Activated T-cell treated with anti-CD3 and anti-CD28 coated beads, Interleukin-2, amount 50 U/mL, for 72 hours (primary cell): ENCODE data around the gene KATNAL2. TPM values are rescaled to one million over a fixed set of nuclear protein-coding genes. Genes with fewer than 3 reads are reported as not detected.

Source experiments
- ATAC-seq, 2 donors: fragments of 150-1000 bp; cut with Tn5 transposase; replicated peaks in 1 of 2; 2 replicates each; pipeline ENCODE4 v1.10.0; 2021; ENCODE audit warnings: moderate library complexity in 2 of 2, mild to moderate bottlenecking in 1 of 2
- DNase-seq, 2 donors: peaks; one replicate each; pipeline ENCODE4 v3.0.0; 2021 to 2022; ENCODE audit warnings: mixed read lengths in 1 of 2
- H3K27ac Mint-ChIP-seq: one replicate; pipeline ENCODE4 v1.8.0; 2022; ENCODE audit warnings: mild to moderate bottlenecking, moderate library complexity, mixed read lengths
- H3K27me3 Mint-ChIP-seq: one replicate; pipeline ENCODE4 v1.8.0; 2022; ENCODE audit warnings: low read depth, mixed read lengths
- H3K36me3 Mint-ChIP-seq, 2 donors: one replicate each; pipeline ENCODE4 v1.8.0; 2022; ENCODE audit warnings: mixed read lengths in 2 of 2, mild to moderate bottlenecking in 1 of 2; ENCODE audit not compliant: insufficient read depth in 2 of 2
- H3K4me1 Mint-ChIP-seq: one replicate; pipeline ENCODE4 v1.8.0; 2022; ENCODE audit warnings: low read depth, mixed read lengths
- H3K4me3 Mint-ChIP-seq, 2 donors: one replicate each; pipeline ENCODE4 v1.8.0; 2022; ENCODE audit warnings: mild to moderate bottlenecking in 2 of 2, mixed read lengths in 2 of 2, moderate library complexity in 2 of 2
- H3K9me3 Mint-ChIP-seq, 2 donors: one replicate each; pipeline ENCODE4 v1.8.0; 2022; ENCODE audit warnings: mixed read lengths in 2 of 2
- total RNA-seq, 2 donors: library from RNA; stranded (reverse); gene quantifications; one replicate each; pipeline ENCODE4 v1.2.3, GENCODE V29; 2022

The KATNAL2 gene
- total RNA-seq, 2 donors from 2014 or later: 1.2 to 1.7 TPM

DNA sequence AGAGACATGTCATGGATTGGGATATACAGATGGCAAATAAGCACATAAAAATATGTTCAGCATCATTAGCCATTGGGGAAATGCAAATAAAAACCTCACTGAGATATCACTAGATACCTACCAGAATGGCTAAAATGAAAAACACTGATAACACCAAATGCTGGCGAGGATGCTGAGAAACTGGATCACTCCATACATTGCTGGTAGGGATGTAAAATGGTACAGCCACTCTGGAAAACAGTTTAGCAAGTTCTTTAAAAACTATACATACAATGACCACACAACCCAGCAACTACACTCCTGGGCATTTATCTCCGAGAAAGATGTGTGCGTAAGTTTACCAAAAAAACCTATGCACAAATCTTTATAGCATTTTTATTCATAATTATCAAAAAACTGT lies 14.0 kb upstream of the KATNAL2 start:
- H3K9me3 Mint-ChIP-seq: no peaks in the 10 kb centered on the region
- no peak for DNase-seq
- no peaks in the 10 kb centered on the region for H3K27me3 Mint-ChIP-seq
- no peak overlapping the region for H3K4me3 Mint-ChIP-seq
- H3K36me3 Mint-ChIP-seq: peaks cover 0 to 11% of the 10 kb centered on the region in 2 donors
- no peak overlapping the region for H3K27ac Mint-ChIP-seq
- H3K4me1 Mint-ChIP-seq: peaks cover 7% of the 10 kb centered on the region
- ATAC-seq: no peak

DNA sequence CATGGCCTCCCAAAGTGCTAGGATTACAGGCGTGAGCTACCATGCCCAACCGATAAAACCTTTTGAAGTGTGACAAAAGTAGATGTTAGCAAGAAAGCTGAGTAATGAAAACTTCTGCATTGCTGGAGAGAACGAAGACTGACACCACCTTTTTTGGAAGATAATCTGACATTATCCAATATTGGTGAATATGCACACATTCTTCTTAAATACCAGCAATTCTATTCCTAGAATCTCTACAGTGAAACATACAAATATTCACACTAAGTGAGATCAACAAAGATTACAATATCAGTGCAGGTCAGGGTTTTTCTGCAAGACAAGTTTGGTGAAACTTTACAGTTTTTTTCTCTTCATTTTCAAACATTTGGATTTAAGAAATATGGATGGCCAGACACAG lies 7.9 kb upstream of the KATNAL2 start:
- Mint-ChIP-seq H3K9me3 (no peaks in the 10 kb centered on the region), H3K4me3 (no peak overlapping the region), H3K27ac (no peak overlapping the region), H3K36me3 (no peaks in the 10 kb centered on the region), H3K4me1 (peaks cover 4% of the 10 kb centered on the region), H3K27me3 (no peaks in the 10 kb centered on the region)
- no peak for DNase-seq
- ATAC-seq: no peak

DNA sequence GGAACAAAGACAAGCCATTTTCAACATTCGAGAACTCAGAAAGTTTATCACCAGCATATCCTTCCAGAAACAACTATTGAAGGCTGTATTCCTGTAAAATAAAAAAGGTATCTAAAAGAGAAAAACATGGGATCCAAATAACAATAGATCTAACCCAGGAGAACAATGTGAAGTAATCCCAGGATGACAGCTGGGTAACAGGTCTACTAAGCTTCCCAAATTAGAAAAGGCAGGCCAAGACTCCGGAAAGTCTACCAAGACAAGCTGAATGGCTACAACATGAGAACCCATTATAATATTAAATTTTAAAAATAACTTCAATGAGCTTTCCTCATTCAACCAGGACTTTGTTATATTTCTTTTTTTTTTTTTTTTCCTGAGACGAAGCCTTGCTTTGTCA lies 6.5 kb upstream of the KATNAL2 start:
- Mint-ChIP-seq H3K4me3 (no peak overlapping the region), H3K9me3 (no peaks in the 10 kb centered on the region), H3K36me3 (peaks cover 0 to 2% of the 10 kb centered on the region in 2 donors), H3K27ac (no peak overlapping the region), H3K4me1 (peaks cover 16% of the 10 kb centered on the region), H3K27me3 (no peaks in the 10 kb centered on the region)
- DNase-seq: no peak
- ATAC-seq: no peak

DNA sequence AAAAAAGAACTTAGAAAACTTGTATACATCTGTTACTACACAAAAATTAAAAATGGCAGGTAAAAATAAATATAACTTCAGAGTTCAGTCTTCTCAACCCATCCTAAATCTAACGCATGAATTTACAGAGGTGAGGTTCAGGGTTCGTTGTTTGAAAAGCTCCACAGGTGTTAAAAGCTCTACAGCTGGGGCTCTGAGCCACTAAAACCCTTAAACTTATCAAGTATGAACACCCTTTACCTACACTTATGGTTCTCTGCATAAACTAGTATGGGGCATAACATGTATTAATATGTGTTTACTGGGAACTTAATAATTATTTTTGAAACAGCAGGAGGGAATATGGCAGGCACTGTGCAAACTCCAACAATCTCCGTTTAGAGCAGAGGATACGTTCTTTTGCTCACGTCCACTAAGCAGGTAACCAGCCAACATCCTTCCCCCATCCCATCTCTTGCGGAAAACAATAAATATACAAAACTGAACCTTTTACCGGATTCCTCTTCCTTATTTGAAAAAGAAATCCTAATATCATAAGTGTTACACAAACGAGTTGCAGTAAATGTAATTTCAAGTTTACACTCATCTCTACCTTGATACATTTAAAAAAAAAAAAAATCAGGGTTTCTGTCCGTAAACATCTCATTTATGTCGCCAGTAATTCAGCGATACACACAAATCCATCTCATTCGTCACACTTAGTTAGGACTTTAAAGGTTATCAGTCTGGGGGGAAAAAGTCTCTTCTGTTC lies 1.4 kb upstream of the KATNAL2 start:
- H3K27ac Mint-ChIP-seq: peak overlapping the region; percentile 92
- DNase-seq: no peak
- peaks cover 38% of the 10 kb centered on the region for H3K4me1 Mint-ChIP-seq
- no peak for ATAC-seq
- H3K4me3 Mint-ChIP-seq: peak overlapping the region; percentile 89 to 91
- H3K27me3 Mint-ChIP-seq: no peaks in the 10 kb centered on the region
- H3K9me3 Mint-ChIP-seq: no peaks in the 10 kb centered on the region
- H3K36me3 Mint-ChIP-seq: peaks cover 0 to 2% of the 10 kb centered on the region in 2 donors

DNA sequence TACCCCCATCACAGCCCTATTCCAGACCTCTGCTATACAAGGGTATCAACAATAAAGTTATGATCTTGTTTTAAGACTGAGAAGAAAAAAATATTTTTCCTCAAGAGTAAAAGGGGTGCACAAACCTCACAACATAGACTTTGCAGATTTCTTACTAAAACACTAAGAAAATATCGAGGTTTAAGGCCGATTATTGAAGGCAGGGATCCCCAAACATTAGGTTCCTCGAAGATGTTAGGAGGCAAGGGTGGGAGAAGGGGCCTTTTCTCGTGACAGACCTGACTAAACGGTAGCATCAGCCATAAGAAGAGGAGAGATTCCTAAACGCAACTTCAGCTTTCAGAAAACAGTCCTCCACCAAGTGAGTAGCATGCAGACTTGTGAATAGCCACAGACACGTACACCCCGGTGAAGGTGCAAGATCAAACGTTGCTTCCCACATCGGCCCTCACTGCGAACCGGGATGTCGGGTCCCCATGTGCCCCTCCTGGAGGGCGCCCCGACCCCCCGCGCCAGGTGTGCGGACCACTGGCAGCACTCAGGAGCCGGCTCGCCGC lies 773 bp upstream of the KATNAL2 start:
- DNase-seq (no peak), ATAC-seq (peak; percentile 38 to 42)
- Mint-ChIP-seq H3K27ac (peak overlapping the region; percentile 92), H3K9me3 (no peaks in the 10 kb centered on the region), H3K36me3 (peaks cover 0 to 2% of the 10 kb centered on the region in 2 donors), H3K4me1 (peaks cover 38% of the 10 kb centered on the region), H3K27me3 (no peaks in the 10 kb centered on the region), H3K4me3 (peak overlapping the region; percentile 89 to 91)

DNA sequence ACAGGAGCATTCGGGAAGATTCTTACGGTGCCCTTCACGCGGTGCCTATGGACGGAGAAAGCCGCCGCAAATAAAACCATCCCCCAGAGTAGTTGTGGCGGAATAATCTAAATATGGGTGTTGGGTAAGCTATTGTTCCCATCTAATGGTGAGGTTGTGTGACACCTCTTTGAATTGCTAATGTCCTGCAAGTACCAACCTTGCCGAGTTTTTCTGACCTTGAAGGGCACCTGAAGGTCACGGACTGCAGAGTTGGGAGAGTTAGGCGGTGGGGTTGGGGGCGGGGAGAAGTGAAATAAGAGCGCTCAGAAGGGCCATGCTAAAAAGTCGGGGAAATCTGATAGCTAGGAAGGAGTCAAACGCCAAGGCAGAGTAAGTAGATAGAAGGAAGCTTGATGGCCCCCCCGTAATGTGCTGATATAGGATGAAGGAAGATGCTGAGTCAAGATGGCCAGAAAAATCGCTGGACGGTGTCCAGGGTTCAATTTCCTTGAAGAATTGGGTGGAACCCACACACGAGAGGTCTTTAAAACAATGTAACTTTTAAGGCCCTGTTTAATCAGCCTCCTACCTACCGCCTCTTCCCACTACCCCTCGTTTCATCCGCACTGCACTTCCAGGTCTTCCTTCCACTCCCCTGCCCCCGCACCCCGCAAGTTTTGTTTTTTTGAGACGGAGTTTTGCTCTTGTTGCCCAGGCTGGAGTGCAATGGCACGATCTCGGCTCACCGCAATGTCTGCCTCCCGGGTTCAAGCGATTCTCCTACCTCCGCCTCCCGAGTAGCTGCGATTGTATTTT lies 600 bp downstream of the KATNAL2 start:
- no peaks in the 10 kb centered on the region for H3K27me3 Mint-ChIP-seq

DNA sequence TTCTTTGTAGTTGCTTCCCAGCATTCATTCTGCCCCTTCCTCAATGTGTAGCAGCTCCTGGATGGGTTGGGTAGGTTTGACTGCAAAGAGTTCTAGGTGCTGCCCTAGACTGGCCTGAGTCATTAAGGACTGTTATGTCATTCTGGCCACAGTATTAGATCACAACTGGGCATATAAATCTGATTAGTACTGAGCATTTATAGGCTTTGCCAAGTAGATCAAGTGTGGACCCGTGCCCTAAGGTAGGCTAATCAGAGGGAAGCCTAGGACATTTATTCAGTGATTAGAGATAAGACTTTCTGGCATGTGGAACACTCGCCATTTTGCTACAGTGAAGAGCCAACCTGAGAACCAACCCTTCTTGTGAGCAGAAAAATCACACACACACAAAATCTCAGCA lies 2.7 kb downstream of the KATNAL2 start:
- H3K27me3 Mint-ChIP-seq: no peaks in the 10 kb centered on the region
- peaks cover 0 to 2% of the 10 kb centered on the region in 2 donors for H3K9me3 Mint-ChIP-seq
- H3K4me1 Mint-ChIP-seq: peaks cover 30% of the 10 kb centered on the region
- H3K36me3 Mint-ChIP-seq: no peaks in the 10 kb centered on the region
- H3K27ac Mint-ChIP-seq: no peak overlapping the region
- no peak overlapping the region for H3K4me3 Mint-ChIP-seq
- DNase-seq: no peak
- no peak for ATAC-seq

More for the DNA sequence above, 600 bp downstream of the KATNAL2 start:
- peak overlapping the region; percentile 89 to 91 for H3K4me3 Mint-ChIP-seq
- ATAC-seq (no peak), DNase-seq (peak; percentile 12 to 17)
- H3K27ac Mint-ChIP-seq: peak overlapping the region; percentile 74
- no peaks in the 10 kb centered on the region for H3K9me3 Mint-ChIP-seq
- H3K36me3 Mint-ChIP-seq: peaks cover 0 to 2% of the 10 kb centered on the region in 2 donors
- peaks cover 38% of the 10 kb centered on the region for H3K4me1 Mint-ChIP-seq

DNA sequence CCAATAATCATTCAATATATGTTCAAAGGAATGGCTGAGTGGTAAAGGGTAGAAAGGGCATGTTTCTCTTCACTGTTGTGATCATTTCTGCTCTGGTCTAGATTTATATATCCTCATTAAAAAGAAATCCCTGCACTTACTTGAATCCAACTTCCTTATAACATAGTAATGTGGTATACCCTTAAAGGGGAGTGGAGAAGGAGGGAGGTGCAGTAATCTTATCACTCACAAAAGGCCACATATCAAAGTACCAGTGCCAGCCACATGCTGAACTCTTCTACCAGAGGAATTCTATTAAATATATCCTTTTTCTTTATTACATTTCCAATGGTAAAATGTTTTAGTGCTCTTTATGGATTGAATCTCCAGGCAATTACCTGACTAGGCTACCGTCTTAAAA lies 3.3 kb downstream of the KATNAL2 start:
- ATAC-seq (no peak), DNase-seq (no peak)
- Mint-ChIP-seq H3K27ac (no peak overlapping the region), H3K9me3 (peaks cover 0 to 2% of the 10 kb centered on the region in 2 donors), H3K4me3 (no peak overlapping the region), H3K27me3 (no peaks in the 10 kb centered on the region), H3K36me3 (no peaks in the 10 kb centered on the region), H3K4me1 (peaks cover 24% of the 10 kb centered on the region)

DNA sequence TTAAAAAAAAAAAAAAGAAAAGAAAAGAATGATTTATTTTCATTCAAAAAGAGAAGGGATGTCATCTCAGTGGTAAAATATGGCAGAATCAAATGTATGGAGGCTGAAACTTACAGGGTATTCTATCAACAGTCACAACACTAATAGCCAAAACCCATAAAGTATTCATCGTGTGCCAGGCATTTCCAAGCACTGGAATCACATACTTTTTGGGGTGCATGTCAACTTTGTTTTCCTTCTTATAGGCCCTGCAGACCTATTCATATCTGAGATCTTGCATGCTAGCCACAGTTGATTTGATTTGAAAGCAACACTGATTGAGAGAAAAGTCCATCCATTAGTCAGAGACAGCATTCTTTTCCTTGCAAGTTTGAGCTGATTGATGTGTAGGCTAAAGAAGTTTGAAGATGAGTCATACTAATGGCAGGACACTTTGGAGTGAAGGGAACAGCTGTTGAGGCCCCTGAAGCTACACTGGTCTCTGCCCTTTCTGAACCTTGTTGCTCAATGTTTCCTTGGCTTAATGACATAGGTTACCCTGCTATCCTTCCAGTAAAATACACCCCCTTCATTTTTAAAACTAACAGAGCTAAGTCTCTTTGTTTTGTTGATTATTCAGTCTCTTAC lies 22.0 kb downstream of the KATNAL2 start:
- Mint-ChIP-seq H3K27ac (no peak overlapping the region), H3K36me3 (no peaks in the 10 kb centered on the region), H3K9me3 (no peaks in the 10 kb centered on the region), H3K27me3 (peaks cover 6% of the 10 kb centered on the region), H3K4me3 (no peak overlapping the region), H3K4me1 (no peaks in the 10 kb centered on the region)
- DNase-seq: no peak
- no peak for ATAC-seq

DNA sequence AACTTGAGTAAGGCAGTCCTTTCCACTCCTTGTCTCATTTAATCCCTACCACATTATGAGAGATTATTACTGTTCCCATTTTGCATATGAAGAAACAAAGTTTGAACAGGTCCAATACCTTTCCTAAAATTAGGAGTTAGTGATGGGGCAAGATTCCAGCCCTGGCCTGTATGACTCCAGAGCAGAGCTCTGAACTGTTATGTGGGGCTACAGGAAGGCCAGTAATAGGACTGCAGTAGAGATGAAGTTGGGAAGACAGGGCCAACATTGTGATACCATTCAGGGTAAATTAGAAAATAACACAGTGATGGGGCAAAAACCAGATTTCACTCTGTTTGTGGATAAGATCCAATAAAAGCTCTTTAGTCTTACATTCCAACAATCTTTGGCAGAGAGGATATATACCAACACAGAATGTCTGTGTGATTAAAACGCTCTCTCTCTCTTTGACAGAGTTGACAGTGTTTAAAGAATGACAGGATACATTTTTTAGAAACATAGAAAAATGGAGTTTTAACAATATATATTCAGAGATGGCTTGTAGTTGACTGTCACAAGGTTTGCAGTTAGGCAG lies 22.7 kb downstream of the KATNAL2 start:
- ATAC-seq (no peak), DNase-seq (no peak)
- peaks cover 6% of the 10 kb centered on the region for H3K27me3 Mint-ChIP-seq
- no peak overlapping the region for H3K4me3 Mint-ChIP-seq
- H3K4me1 Mint-ChIP-seq: no peaks in the 10 kb centered on the region
- no peak overlapping the region for H3K27ac Mint-ChIP-seq
- no peaks in the 10 kb centered on the region for H3K9me3 Mint-ChIP-seq
- H3K36me3 Mint-ChIP-seq: no peaks in the 10 kb centered on the region

DNA sequence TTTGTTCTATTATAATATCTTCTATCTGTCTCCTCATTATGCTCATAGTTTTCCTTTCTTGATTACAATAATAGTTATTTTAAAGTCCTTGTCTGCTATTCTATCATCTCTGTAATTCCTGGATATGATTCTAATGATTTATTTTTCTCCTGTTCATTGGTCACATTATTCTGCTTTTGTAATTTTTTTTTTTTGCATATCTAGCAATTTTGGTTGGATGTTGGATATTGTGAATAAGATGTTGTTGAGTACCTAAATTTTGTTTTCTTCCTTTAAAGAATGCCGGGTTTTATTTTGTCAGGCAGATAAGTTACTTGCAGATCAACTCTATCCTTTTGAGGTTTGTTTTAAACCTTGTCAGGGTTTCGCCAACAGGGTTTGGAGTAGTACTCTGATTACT lies 25.2 kb downstream of the KATNAL2 start:
- Mint-ChIP-seq H3K36me3 (no peaks in the 10 kb centered on the region), H3K4me1 (no peaks in the 10 kb centered on the region), H3K27ac (no peak overlapping the region), H3K9me3 (no peaks in the 10 kb centered on the region), H3K27me3 (peaks cover 6% of the 10 kb centered on the region), H3K4me3 (no peak overlapping the region)
- DNase-seq (no peak), ATAC-seq (no peak)

DNA sequence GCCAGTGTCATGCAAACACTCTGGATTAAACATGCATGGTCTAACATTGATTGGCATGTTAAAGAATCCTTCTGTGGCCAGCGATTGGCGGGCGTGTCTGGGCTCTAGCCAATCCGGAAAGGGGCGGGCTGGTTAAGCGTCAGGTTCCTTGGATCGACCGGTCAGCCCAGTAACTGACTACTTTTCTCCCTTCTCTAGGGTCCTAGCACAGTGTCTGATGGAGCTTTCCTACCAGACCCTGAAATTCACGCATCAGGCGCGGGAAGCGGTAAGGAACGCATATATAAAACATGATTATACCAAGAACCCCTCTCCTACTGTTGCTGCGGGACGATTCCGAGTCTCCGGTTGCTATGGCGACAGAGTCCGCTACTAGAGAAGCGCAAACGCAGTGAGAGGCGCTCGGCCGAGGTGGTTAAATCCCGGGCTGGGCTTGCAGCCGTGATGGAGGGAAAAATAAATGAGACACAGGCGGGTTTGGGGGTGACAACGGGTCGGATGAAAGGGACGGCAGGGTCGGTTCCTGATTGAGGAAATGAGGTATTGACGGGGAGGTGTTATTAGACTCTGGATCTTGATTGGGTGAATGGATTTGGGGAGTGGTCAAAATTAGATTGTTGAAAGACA lies 29.4 kb downstream of the KATNAL2 start:
- DNase-seq (peak; percentile 66 to 75), ATAC-seq (peak; percentile 97 to 99)
- Mint-ChIP-seq H3K4me1 (no peaks in the 10 kb centered on the region), H3K4me3 (no peak overlapping the region), H3K27me3 (peaks cover 26% of the 10 kb centered on the region), H3K36me3 (no peaks in the 10 kb centered on the region), H3K27ac (no peak overlapping the region), H3K9me3 (no peaks in the 10 kb centered on the region)
